ENCODE results near the gene INA.

INA gene

GRCh38 chr10:103232772-103233488 lies 44.0 kb upstream of the INA start:
- H2AFZ ChIP-seq (ENCODE audit: low read depth, low read length), result no peak overlapping the region
- H3K4me2 ChIP-seq (ENCODE audit: low read length), result no peak overlapping the region
- H3K27me3 ChIP-seq (ENCODE audit: low read depth, low read length), result no peaks in the 10 kb centered on the region
- TF ChIP-seq, protein P1, sequence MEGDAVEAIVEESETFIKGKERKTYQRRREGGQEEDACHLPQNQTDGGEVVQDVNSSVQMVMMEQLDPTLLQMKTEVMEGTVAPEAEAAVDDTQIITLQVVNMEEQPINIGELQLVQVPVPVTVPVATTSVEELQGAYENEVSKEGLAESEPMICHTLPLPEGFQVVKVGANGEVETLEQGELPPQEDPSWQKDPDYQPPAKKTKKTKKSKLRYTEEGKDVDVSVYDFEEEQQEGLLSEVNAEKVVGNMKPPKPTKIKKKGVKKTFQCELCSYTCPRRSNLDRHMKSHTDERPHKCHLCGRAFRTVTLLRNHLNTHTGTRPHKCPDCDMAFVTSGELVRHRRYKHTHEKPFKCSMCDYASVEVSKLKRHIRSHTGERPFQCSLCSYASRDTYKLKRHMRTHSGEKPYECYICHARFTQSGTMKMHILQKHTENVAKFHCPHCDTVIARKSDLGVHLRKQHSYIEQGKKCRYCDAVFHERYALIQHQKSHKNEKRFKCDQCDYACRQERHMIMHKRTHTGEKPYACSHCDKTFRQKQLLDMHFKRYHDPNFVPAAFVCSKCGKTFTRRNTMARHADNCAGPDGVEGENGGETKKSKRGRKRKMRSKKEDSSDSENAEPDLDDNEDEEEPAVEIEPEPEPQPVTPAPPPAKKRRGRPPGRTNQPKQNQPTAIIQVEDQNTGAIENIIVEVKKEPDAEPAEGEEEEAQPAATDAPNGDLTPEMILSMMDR (IDR thresholded peaks at IDR 0.05; ENCODE audit: low read depth, low read length), result no peak
- no peak for TF ChIP-seq EZH2phosphoT487 (IDR thresholded peaks at IDR 0.05; ENCODE audit: low read depth)
- H3K4me1 ChIP-seq (ENCODE audit: low read length), result no peaks in the 10 kb centered on the region
- no peak overlapping the region for H3K4me3 ChIP-seq (ENCODE audit: low read length)
- H3K79me2 ChIP-seq (ENCODE audit: low read length), result no peaks in the 10 kb centered on the region
- H4K20me1 ChIP-seq (ENCODE audit: insufficient read depth, low read length), result no peaks in the 10 kb centered on the region
- H3K27ac ChIP-seq (ENCODE audit: low read length), result no peak overlapping the region
- no peaks in the 10 kb centered on the region for H3K9me3 ChIP-seq (ENCODE audit: insufficient read depth, low read length)
- no peaks in the 10 kb centered on the region for H3K36me3 ChIP-seq (replicated peaks; ENCODE audit: low read depth, low read length)
- H3K9ac ChIP-seq (ENCODE audit: low read length), result no peak overlapping the region

DNA sequence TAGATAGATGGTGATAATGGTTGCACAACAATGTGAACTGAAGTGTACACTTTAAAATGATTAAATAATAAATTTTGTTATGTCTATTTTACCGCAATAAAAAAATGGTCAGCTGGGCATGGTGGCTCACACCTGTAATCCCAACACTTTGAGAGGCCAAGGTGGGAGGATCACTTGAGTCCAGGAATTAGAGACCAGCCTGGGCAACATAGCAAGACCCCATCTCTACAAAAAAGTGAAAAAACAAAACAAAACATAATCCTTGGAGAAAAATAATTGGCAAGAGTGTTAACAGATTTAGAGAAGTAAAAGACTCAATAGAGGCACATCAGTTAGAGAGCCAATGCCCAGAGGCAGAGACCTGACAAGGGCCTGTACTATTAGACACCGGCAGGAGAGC lies 41.2 kb upstream of the INA start:
- Histone ChIP-seq H3K27ac (ENCODE audit: low read length) (no peak overlapping the region), H3K79me2 (ENCODE audit: low read length) (no peaks in the 10 kb centered on the region), H3K9me3 (ENCODE audit: insufficient read depth, low read length) (no peaks in the 10 kb centered on the region), H3K4me3 (ENCODE audit: low read length) (no peak overlapping the region), H3K4me2 (ENCODE audit: low read length) (no peak overlapping the region), H3K9ac (ENCODE audit: low read length) (no peak overlapping the region), H2AFZ (ENCODE audit: low read depth, low read length) (no peak overlapping the region), H3K36me3 (replicated peaks; ENCODE audit: low read depth, low read length) (no peaks in the 10 kb centered on the region), H4K20me1 (ENCODE audit: insufficient read depth, low read length) (no peaks in the 10 kb centered on the region), H3K27me3 (ENCODE audit: low read depth, low read length) (no peaks in the 10 kb centered on the region), H3K4me1 (ENCODE audit: low read length) (peaks cover 8% of the 10 kb centered on the region)
- TF ChIP-seq, protein P1 (IDR thresholded peaks at IDR 0.05; ENCODE audit: low read depth, low read length), result no peak
- no peak for TF ChIP-seq EZH2phosphoT487 (IDR thresholded peaks at IDR 0.05; ENCODE audit: low read depth)

- H3K79me2 ChIP-seq (ENCODE audit: low read length), result no peaks in the 10 kb centered on the region
- H3K27ac ChIP-seq (ENCODE audit: low read length), result no peak overlapping the region
- no peaks in the 10 kb centered on the region for H3K9me3 ChIP-seq (ENCODE audit: insufficient read depth, low read length)
- H3K4me3 ChIP-seq (ENCODE audit: low read length), result no peak overlapping the region
- no peak overlapping the region for H2AFZ ChIP-seq (ENCODE audit: low read depth, low read length)
- H3K27me3 ChIP-seq (ENCODE audit: low read depth, low read length), result no peaks in the 10 kb centered on the region
- no peak overlapping the region for H3K4me2 ChIP-seq (ENCODE audit: low read length)
- peaks cover 8% of the 10 kb centered on the region for H3K4me1 ChIP-seq (ENCODE audit: low read length)
- TF ChIP-seq, protein P1 (IDR thresholded peaks at IDR 0.05; ENCODE audit: low read depth, low read length), result no peak; the same call in 1 of the 2 replicates
- no peak for TF ChIP-seq EZH2phosphoT487 (IDR thresholded peaks at IDR 0.05; ENCODE audit: low read depth)
- no peak overlapping the region for H3K9ac ChIP-seq (ENCODE audit: low read length)
- H4K20me1 ChIP-seq (ENCODE audit: insufficient read depth, low read length), result no peaks in the 10 kb centered on the region
- no peaks in the 10 kb centered on the region for H3K36me3 ChIP-seq (replicated peaks; ENCODE audit: low read depth, low read length)
These were observed 38.3 kb upstream of the INA start for GRCh38 chr10:103238506-103239252.

DNA sequence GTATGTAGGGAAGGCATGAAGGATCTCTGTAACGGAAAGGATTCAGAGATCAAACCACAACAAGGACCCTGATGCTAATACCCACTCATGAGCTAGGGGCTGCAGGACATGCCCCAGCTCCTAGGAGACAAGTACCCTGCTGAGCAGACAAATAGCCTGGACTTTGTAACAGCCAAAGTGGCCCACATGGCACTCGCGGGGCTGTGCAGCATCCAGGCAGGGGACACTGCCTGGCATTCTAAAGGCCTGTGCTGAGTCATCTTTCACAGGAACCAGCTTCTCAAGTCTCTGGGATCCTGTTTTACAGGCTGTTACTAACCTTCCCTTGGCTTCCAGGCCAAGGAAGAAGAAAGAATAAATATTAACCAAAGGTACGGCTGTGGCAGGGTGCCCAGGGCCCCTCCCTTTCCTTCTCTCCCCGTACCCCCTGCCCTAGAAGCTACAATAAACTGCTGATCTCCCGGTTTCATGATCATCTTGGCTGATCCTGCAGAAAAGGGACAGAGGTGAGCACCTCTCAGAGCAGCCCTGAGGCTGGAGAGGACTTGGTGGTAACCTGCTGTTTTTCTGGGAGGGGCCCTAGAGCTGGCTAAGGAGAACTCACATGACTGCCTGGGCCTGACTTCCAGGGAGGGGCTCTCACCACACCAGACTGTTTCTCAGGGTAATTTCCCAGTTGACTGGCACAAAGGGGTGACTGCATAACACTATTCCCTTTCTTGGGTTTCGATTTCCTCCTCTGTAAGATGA lies 35.5 kb upstream of the INA start:
- H3K36me3 ChIP-seq (replicated peaks; ENCODE audit: low read depth, low read length), result no peaks in the 10 kb centered on the region
- peaks cover 8% of the 10 kb centered on the region for H3K4me1 ChIP-seq (ENCODE audit: low read length)
- no peak overlapping the region for H2AFZ ChIP-seq (ENCODE audit: low read depth, low read length)
- no peak overlapping the region for H3K4me3 ChIP-seq (ENCODE audit: low read length)
- H3K27ac ChIP-seq (ENCODE audit: low read length), result no peak overlapping the region
- no peak overlapping the region for H3K4me2 ChIP-seq (ENCODE audit: low read length)
- H4K20me1 ChIP-seq (ENCODE audit: insufficient read depth, low read length), result no peaks in the 10 kb centered on the region
- no peaks in the 10 kb centered on the region for H3K9me3 ChIP-seq (ENCODE audit: insufficient read depth, low read length)
- no peak overlapping the region for H3K9ac ChIP-seq (ENCODE audit: low read length)
- TF ChIP-seq, protein P1 (IDR thresholded peaks at IDR 0.05; ENCODE audit: low read depth, low read length), result no peak
- TF ChIP-seq EZH2phosphoT487 (IDR thresholded peaks at IDR 0.05; ENCODE audit: low read depth), result no peak
- no peaks in the 10 kb centered on the region for H3K79me2 ChIP-seq (ENCODE audit: low read length)
- H3K27me3 ChIP-seq (ENCODE audit: low read depth, low read length), result no peaks in the 10 kb centered on the region
